PC-3 (cell line): ENCODE data around the gene SALL4. TPM values are rescaled to one million over a fixed set of nuclear protein-coding genes. Genes with fewer than 3 reads are reported as not detected.

Experiments
- ATAC-seq: fragments of 200-7000 bp; cut with Tn5 transposase; 2 replicates; pipeline ENCODE4 v1.9.1; 2020; ENCODE audit warnings: mild to moderate bottlenecking, moderate library complexity
- BruUV-seq: library from RNA; stranded (reverse); fragments of 400-500 nt; replicated peaks from 2 replicates; lab custom pipeline; 2021; lab: Mats Ljungman, UMichigan
- CTCF ChIA-PET: fragments of 300-600 bp; sonication (Branson Sonifier 250); formaldehyde crosslinking; loops from one replicate; lab custom pipeline; 2022; ENCODE audit warnings: antibody characterized with exemption; lab: Charles Lee
- POLR2A ChIA-PET: fragments of 300-600 bp; sonication (Branson Sonifier 250); formaldehyde crosslinking; loops from one replicate; lab custom pipeline; 2022; ENCODE audit warnings: antibody characterized with exemption; ENCODE audit not compliant: unreplicated experiment; lab: Charles Lee
- DNase-seq: peaks from one replicate; pipeline ENCODE4 v3.0.0-alpha.2; 2015
- H2AFZ ChIP-seq: fragments of 300-600 bp; sonication (generic); 2 replicates; pipeline ENCODE4 v1.6.0; 2016; ENCODE audit warnings: antibody characterized with exemption, low read length
- H3F3A ChIP-seq: fragments of 300-600 bp; sonication (generic); one replicate; pipeline ENCODE4 v1.6.0; 2017; ENCODE audit warnings: antibody characterized with exemption, low read length, control low read depth, mild to moderate bottlenecking; ENCODE audit not compliant: unreplicated experiment
- H3K27ac ChIP-seq: fragments of 300-600 bp; sonication (generic); 2 replicates; pipeline ENCODE4 v1.5.1; 2016; ENCODE audit warnings: mild to moderate bottlenecking, low read length
- H3K27me3 ChIP-seq: fragments of 300-600 bp; sonication (generic); 2 replicates; pipeline ENCODE4 v1.6.1; 2016; ENCODE audit warnings: low read length, mixed read lengths
- H3K36me3 ChIP-seq: fragments of 300-600 bp; sonication (generic); 2 replicates; pipeline ENCODE4 v1.6.1; 2016; ENCODE audit warnings: low read depth, mixed run types, low read length, mixed read lengths
- H3K4me1 ChIP-seq: fragments of 300-600 bp; sonication (generic); 2 replicates; pipeline ENCODE4 v1.5.1; 2016; ENCODE audit warnings: low read length; ENCODE audit not compliant: insufficient read depth
- H3K4me2 ChIP-seq: fragments of 300-600 bp; sonication (generic); 2 replicates; pipeline ENCODE4 v1.6.0; 2016; ENCODE audit warnings: low read length
- H3K4me3 ChIP-seq: fragments of 300-600 bp; sonication (generic); 2 replicates; pipeline ENCODE4 v1.5.1; 2016; ENCODE audit warnings: mild to moderate bottlenecking, low read length, mixed read lengths
- H3K79me2 ChIP-seq: fragments of 300-600 bp; sonication (generic); 2 replicates; pipeline ENCODE4 v1.6.1; 2017; ENCODE audit warnings: low read length, mixed read lengths
- H3K9ac ChIP-seq: fragments of 300-600 bp; sonication (generic); 2 replicates; pipeline ENCODE4 v1.6.0; 2016; ENCODE audit warnings: mild to moderate bottlenecking, low read length
- H3K9me2 ChIP-seq: fragments of 300-600 bp; sonication (generic); replicated peaks from 2 replicates; pipeline ENCODE4 v1.6.1; 2016; ENCODE audit warnings: mixed run types, low read length, mixed read lengths
- H3K9me3 ChIP-seq: fragments of 300-600 bp; sonication (generic); 2 replicates; pipeline ENCODE4 v1.6.1; 2016; ENCODE audit warnings: low read length, mixed read lengths
- H4K20me1 ChIP-seq: fragments of 300-600 bp; sonication (generic); 2 replicates; pipeline ENCODE4 v1.6.1; 2016; ENCODE audit warnings: low read length, mixed read lengths
- EZH2 ChIP-seq: fragments of 300-600 bp; sonication (generic); IDR thresholded peaks from one replicate; pipeline ENCODE4 v1.6.1; 2017; ENCODE audit warnings: antibody characterized with exemption, mild to moderate bottlenecking, low read length; ENCODE audit not compliant: unreplicated experiment
- EZH2phosphoT487 ChIP-seq: fragments of 300-600 bp; sonication (generic); IDR thresholded peaks from 2 replicates; pipeline ENCODE4 v1.6.1; 2018; ENCODE audit warnings: mild to moderate bottlenecking, antibody characterized with exemption, low read length, borderline replicate concordance
- intact Hi-C: fragments of 100-400 bp; cut with micrococcal nuclease; formaldehyde crosslinking; loops from 2 replicates; pipeline ENCODE4 v1.9.0; 2023
- total RNA-seq: library from RNA; depleted of rRNA; stranded (reverse); fragments of >200 nt; gene quantifications from 2 replicates; pipeline ENCODE4 v1.2.3, GENCODE V29; 2014
- TF ChIP-seq, protein P1 (sequence below): fragments of 300-600 bp; sonication (generic); conservative IDR thresholded peaks from 2 replicates; pipeline ENCODE4 v1.5.1; 2017; ENCODE audit warnings: antibody characterized with exemption, low read depth, mild to moderate bottlenecking, low read length

Gene SALL4
- total RNA-seq, 1 experiment from 2014 or later: 3.1 TPM

DNA sequence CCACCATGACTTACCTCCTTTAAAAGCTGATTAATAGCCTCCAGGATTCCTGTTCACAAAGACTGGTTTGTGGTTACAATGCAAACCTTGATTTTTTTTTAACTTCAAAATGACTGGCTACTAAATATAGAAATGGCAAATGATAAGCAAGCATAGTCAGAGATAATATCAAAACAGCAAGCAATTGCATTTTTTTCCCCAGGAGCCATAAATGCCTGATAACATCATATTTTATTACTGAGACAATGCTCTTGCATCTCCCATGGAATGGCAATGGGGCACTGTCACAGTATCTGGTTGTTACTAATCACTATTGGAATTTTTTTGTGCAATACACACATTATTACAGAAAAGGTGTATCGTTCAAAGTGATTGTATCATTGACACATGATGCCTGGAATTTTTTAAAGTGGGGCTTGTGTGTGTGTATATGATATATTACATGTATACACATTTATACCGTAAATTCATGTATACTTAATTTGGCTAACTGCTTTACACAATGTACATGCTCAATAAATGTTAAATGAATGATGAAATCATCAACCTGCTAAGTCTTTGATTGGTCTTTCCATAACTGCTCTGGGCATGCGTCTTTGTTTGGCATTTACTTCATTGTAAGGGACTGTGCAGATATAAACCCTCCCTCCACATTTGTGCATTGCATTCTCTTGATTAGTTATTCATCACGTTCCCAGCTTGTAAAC, 980 bp upstream of the SALL4 start:
- Histone ChIP-seq H3K79me2 (no peaks in the 10 kb centered on the region), H3K27ac (0 out of 2 replicates have a peak overlapping the region, but pooled peaks have one; percentile 12), H3K9me3 (no peaks in the 10 kb centered on the region), H3K27me3 (no peaks in the 10 kb centered on the region), H2AFZ (no peak overlapping the region), H3F3A (no peaks in the 10 kb centered on the region), H3K4me1 (peaks cover 33% of the 10 kb centered on the region), H4K20me1 (no peaks in the 10 kb centered on the region), H3K9me2 (no peaks in the 10 kb centered on the region), H3K4me2 (peak overlapping the region; percentile 26), H3K4me3 (no peak overlapping the region), H3K9ac (no peak overlapping the region), H3K36me3 (no peaks in the 10 kb centered on the region)
- CTCF ChIA-PET: interaction anchor here (0.6 kb wide), 2 partner anchors 162 to 256 kb away, joined by 3 read pairs; no protein-coding TSS in a partner anchor
- ATAC-seq (no peak), DNase-seq (peak; percentile 87)
- intact Hi-C loops: loop anchor here (5.0 kb wide), 1 partner anchor 51 kb away; no protein-coding TSS in a partner anchor
- POLR2A ChIA-PET: no interaction called here
- no TSS peak for BruUV-seq
- TF ChIP-seq EZH2phosphoT487 (no peak), EZH2 (no peak)
- TF ChIP-seq, protein P1, sequence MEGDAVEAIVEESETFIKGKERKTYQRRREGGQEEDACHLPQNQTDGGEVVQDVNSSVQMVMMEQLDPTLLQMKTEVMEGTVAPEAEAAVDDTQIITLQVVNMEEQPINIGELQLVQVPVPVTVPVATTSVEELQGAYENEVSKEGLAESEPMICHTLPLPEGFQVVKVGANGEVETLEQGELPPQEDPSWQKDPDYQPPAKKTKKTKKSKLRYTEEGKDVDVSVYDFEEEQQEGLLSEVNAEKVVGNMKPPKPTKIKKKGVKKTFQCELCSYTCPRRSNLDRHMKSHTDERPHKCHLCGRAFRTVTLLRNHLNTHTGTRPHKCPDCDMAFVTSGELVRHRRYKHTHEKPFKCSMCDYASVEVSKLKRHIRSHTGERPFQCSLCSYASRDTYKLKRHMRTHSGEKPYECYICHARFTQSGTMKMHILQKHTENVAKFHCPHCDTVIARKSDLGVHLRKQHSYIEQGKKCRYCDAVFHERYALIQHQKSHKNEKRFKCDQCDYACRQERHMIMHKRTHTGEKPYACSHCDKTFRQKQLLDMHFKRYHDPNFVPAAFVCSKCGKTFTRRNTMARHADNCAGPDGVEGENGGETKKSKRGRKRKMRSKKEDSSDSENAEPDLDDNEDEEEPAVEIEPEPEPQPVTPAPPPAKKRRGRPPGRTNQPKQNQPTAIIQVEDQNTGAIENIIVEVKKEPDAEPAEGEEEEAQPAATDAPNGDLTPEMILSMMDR: no peak

DNA sequence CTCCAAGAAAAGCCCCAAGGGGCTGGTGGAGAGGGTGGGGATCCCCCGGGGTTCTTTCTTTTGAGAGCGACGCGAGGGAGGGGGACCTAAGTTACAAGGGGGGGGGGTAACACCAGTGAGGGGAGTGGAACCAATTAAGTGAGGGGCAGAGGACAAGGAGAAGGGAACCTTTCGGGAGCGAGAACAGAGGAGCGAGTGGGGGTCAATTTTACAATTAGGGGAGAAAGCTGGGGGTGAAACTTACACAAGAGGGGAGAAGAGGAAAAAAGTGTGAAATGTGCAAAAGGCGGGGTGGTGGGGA, 548 bp downstream of the SALL4 start:
- no peaks in the 10 kb centered on the region for H3K27me3 ChIP-seq
- POLR2A ChIA-PET: no interaction called here
- H3K36me3 ChIP-seq: no peaks in the 10 kb centered on the region
- peak overlapping the region; percentile 98 for H2AFZ ChIP-seq
- DNase-seq: no peak
- no peaks in the 10 kb centered on the region for H4K20me1 ChIP-seq
- no peaks in the 10 kb centered on the region for H3K9me3 ChIP-seq
- H3K9me2 ChIP-seq: no peaks in the 10 kb centered on the region
- peak overlapping the region; percentile 98 for H3K4me2 ChIP-seq
- TF ChIP-seq EZH2phosphoT487: no peak
- no peak for TF ChIP-seq EZH2
- TF ChIP-seq, protein P1: no peak
- no TSS peak for BruUV-seq
- ATAC-seq: no peak
- no peak overlapping the region for H3K27ac ChIP-seq
- peak overlapping the region; percentile 73; the same call in 1 of the 2 replicates for H3K4me3 ChIP-seq
- H3F3A ChIP-seq: no peaks in the 10 kb centered on the region
- intact Hi-C loops: loop anchor here (5.0 kb wide), 1 partner anchor 49 kb away; no protein-coding TSS in a partner anchor
- peaks cover 33% of the 10 kb centered on the region for H3K4me1 ChIP-seq
- CTCF ChIA-PET: no interaction called here
- H3K9ac ChIP-seq: peak overlapping the region; percentile 79
- H3K79me2 ChIP-seq: no peaks in the 10 kb centered on the region
